H9 (cell line): ENCODE results near the gene TTC33. TPM values are rescaled to one million over a fixed set of nuclear protein-coding genes. Genes with fewer than 3 reads are reported as not detected.

Source experiments
- DNase-seq: peaks from one replicate; pipeline ENCODE4 v3.0.0-alpha.2; 2017
- H2AFZ ChIP-seq: one replicate; pipeline ENCODE4 v1.6.1; 2013; ENCODE audit warnings: mild to moderate bottlenecking, low read length, control low read depth, moderate library complexity
- H2AK5ac ChIP-seq: 2 replicates; pipeline ENCODE4 v1.6.1; 2013; ENCODE audit warnings: low read length, control low read depth, mixed read lengths; ENCODE audit not compliant: insufficient read length
- H2BK120ac ChIP-seq: one replicate; pipeline ENCODE4 v1.6.1; 2013; ENCODE audit warnings: low read depth, mild to moderate bottlenecking, low read length, control low read depth, inconsistent platforms; ENCODE audit not compliant: poor library complexity, severe bottlenecking
- H2BK12ac ChIP-seq: 2 replicates; pipeline ENCODE4 v1.6.1; 2013; ENCODE audit warnings: low read length, control low read depth, mixed read lengths, low read depth; ENCODE audit not compliant: insufficient read length
- H2BK15ac ChIP-seq: 2 replicates; pipeline ENCODE4 v1.6.1; 2013; ENCODE audit warnings: low read depth, low read length, control low read depth
- H2BK20ac ChIP-seq: one replicate; pipeline ENCODE4 v1.6.1; 2013; ENCODE audit warnings: low read depth, mild to moderate bottlenecking, low read length, control low read depth, inconsistent platforms; ENCODE audit not compliant: poor library complexity, severe bottlenecking
- H2BK5ac ChIP-seq: 2 replicates; pipeline ENCODE4 v1.6.1; 2013; ENCODE audit warnings: low read length, control low read depth, mixed read lengths; ENCODE audit not compliant: insufficient read length
- H3K14ac ChIP-seq: 2 replicates; pipeline ENCODE4 v1.6.1; 2013; ENCODE audit warnings: low read length, control low read depth; ENCODE audit not compliant: insufficient read depth
- H3K18ac ChIP-seq: 2 replicates; pipeline ENCODE4 v1.6.1; 2013; ENCODE audit warnings: low read depth, mild to moderate bottlenecking, mixed read lengths, low read length, control low read depth; ENCODE audit not compliant: insufficient read length
- H3K23ac ChIP-seq: 2 replicates; pipeline ENCODE4 v1.6.1; 2013; ENCODE audit warnings: low read length, control low read depth, mixed read lengths, low read depth; ENCODE audit not compliant: insufficient read length
- H3K23me2 ChIP-seq: 2 replicates; pipeline ENCODE4 v1.6.1; 2013; ENCODE audit warnings: low read depth, mild to moderate bottlenecking, mixed read lengths, low read length, control low read depth; ENCODE audit not compliant: insufficient read length, poor library complexity, severe bottlenecking
- H3K27ac ChIP-seq: 2 replicates; pipeline ENCODE4 v1.5.1; 2013; ENCODE audit warnings: low read length, control low read depth, mixed read lengths, low read depth; ENCODE audit not compliant: insufficient read length
- H3K27me3 ChIP-seq: 2 replicates; pipeline ENCODE4 v1.6.1; 2013; ENCODE audit warnings: low read length, control low read depth, inconsistent platforms; ENCODE audit not compliant: insufficient read depth
- H3K4ac ChIP-seq: 2 replicates; pipeline ENCODE4 v1.6.1; 2013; ENCODE audit warnings: low read depth, mild to moderate bottlenecking, control low read depth, inconsistent platforms, low read length, moderate library complexity
- H3K4me1 ChIP-seq: 2 replicates; pipeline ENCODE4 v1.6.1; 2013; ENCODE audit warnings: low read length, control low read depth, inconsistent platforms; ENCODE audit not compliant: insufficient read depth
- H3K4me2 ChIP-seq: 2 replicates; pipeline ENCODE4 v1.6.1; 2013; ENCODE audit warnings: low read length, control low read depth, mixed read lengths; ENCODE audit not compliant: insufficient read length, insufficient read depth
- H3K56ac ChIP-seq: 2 replicates; pipeline ENCODE4 v1.6.1; 2013; ENCODE audit warnings: low read depth, mild to moderate bottlenecking, mixed read lengths, low read length, control low read depth; ENCODE audit not compliant: insufficient read length
- H3K79me1 ChIP-seq: 2 replicates; pipeline ENCODE4 v1.6.1; 2013; ENCODE audit warnings: low read depth, mild to moderate bottlenecking, moderate library complexity, low read length, control low read depth, inconsistent platforms; ENCODE audit not compliant: insufficient read depth, poor library complexity, severe bottlenecking
- H3K79me2 ChIP-seq: 2 replicates; pipeline ENCODE4 v1.6.1; 2013; ENCODE audit warnings: low read length, control low read depth, inconsistent platforms; ENCODE audit not compliant: insufficient read depth
- H3K9ac ChIP-seq: 2 replicates; pipeline ENCODE4 v1.6.1; 2013; ENCODE audit warnings: low read length, control low read depth, mixed read lengths; ENCODE audit not compliant: insufficient read length; ENCODE audit errors: extremely low read depth
- H3K9me3 ChIP-seq: one replicate; pipeline ENCODE4 v1.6.1; 2013; ENCODE audit warnings: low read depth, low read length, inconsistent platforms; ENCODE audit not compliant: control insufficient read depth
- H3T11ph ChIP-seq: one replicate; pipeline ENCODE4 v1.6.1; 2013; ENCODE audit warnings: mild to moderate bottlenecking, low read length, control low read depth, inconsistent platforms
- H4K20me1 ChIP-seq: one replicate; pipeline ENCODE4 v1.6.1; 2013; ENCODE audit not compliant: control insufficient read depth, insufficient read length, insufficient read depth
- H4K5ac ChIP-seq: 2 replicates; pipeline ENCODE4 v1.6.1; 2013; ENCODE audit warnings: low read depth, mild to moderate bottlenecking, mixed read lengths, low read length, control low read depth; ENCODE audit not compliant: insufficient read length
- H4K8ac ChIP-seq: replicated peaks from 2 replicates; pipeline ENCODE4 v1.6.1; 2013; ENCODE audit warnings: low read length, control low read depth, mixed read lengths, low read depth; ENCODE audit not compliant: insufficient read length
- H4K91ac ChIP-seq: 2 replicates; pipeline ENCODE4 v1.6.1; 2013; ENCODE audit warnings: low read depth, mild to moderate bottlenecking, moderate library complexity, mixed read lengths, low read length, control low read depth; ENCODE audit not compliant: insufficient read length
- H3K27ac Mint-ChIP-seq, 3 experiments: 2 replicates in 2 of 3; 3 replicates in 1 of 3; pipeline ENCODE4 v1.8.0; 2020 to 2021; ENCODE audit warnings: mixed read lengths in 3 of 3, mild to moderate bottlenecking in 1 of 3, moderate library complexity in 1 of 3
- H3K27me3 Mint-ChIP-seq: 2 replicates; pipeline ENCODE4 v1.8.0; 2021; ENCODE audit warnings: low read depth, mild to moderate bottlenecking, moderate library complexity, mixed read lengths
- H3K36me3 Mint-ChIP-seq, 3 experiments: 2 replicates in 2 of 3; 3 replicates in 1 of 3; pipeline ENCODE4 v1.8.0; 2020 to 2021; ENCODE audit warnings: low read depth in 3 of 3, mixed read lengths in 3 of 3; ENCODE audit not compliant: insufficient read depth in 1 of 3
- H3K4me1 Mint-ChIP-seq, 2 experiments: 2 replicates each; pipeline ENCODE4 v1.8.0; 2020; ENCODE audit warnings: mixed read lengths in 2 of 2
- H3K4me3 Mint-ChIP-seq, 2 experiments: 2 replicates in 1 of 2; 3 replicates in 1 of 2; pipeline ENCODE4 v1.8.0; 2020 to 2021; ENCODE audit warnings: mild to moderate bottlenecking in 2 of 2, mixed read lengths in 2 of 2, moderate library complexity in 1 of 2
- H3K9me3 Mint-ChIP-seq, 2 experiments: 2 replicates in 1 of 2; 3 replicates in 1 of 2; pipeline ENCODE4 v1.8.0; 2020; ENCODE audit warnings: mild to moderate bottlenecking in 2 of 2, mixed read lengths in 2 of 2, moderate library complexity in 1 of 2
- WGBS: extraction: QIAGEN DNeasy Blood & Tissue Kit; methylation state at CpG from one replicate; pipeline ENCODE4 v1.1.7; 2013; ENCODE audit warnings: missing lambda C conversion rate, low lambda C conversion rate, mixed read lengths; ENCODE audit not compliant: insufficient read length; ENCODE audit errors: extremely low coverage; 5-methylcytosine and 5-hydroxymethylcytosine counted together
- total RNA-seq: library from RNA; stranded (reverse); gene quantifications from 2 replicates; pipeline ENCODE4 v1.2.1, GENCODE V29; 2021
- TF ChIP-seq, protein P1 (sequence below): fragments of 200-600 bp; sonication (generic); conservative IDR thresholded peaks from 3 replicates; pipeline ENCODE4 v1.8.0; 2021; ENCODE audit warnings: antibody characterized with exemption, mild to moderate bottlenecking

Gene TTC33
- total RNA-seq, 1 experiment from 2014 or later = 7.3 TPM

DNA sequence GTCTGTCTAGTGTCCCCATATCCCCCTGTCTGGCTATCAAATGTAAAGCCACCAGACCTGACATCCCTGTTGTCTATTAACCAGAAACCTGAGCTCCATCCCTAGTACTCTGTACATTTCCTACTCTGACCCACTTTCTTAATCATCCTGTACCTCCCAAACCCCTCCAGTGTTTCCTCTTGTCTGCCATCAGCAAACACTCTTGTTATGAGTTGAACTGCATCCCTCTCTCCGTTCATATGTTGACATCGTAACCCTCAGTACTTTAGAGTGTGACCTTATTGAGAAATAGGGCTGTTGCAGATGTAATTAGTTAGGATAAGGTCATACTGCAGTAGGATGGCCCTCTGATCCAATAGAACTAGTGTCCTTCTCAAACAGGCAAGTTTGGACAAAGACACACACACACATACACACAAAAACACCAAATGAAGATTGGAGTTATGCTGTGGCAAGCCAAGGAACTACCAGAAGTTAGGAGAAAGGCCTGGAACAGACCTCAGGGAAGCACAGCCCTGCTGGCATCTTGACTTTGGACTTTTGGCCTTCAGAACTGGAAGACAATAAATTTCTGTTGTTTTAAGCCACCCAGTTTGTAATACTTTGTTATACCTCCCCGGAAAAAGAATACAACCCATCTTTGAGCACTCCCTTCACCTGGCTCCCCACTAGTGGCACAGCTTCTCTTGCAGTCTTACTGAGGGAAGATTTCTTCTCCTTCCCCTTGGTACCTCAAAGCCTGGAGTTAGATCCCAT, 256.1 kb downstream of the TTC33 start:
- no peak overlapping the region for H3K14ac ChIP-seq
- no peak overlapping the region for H2AK5ac ChIP-seq
- no peak overlapping the region for H4K5ac ChIP-seq
- H2AFZ ChIP-seq = no peak overlapping the region
- no peak overlapping the region for H2BK20ac ChIP-seq
- H3T11ph ChIP-seq = no peak overlapping the region
- H2BK5ac ChIP-seq = no peak overlapping the region
- Mint-ChIP-seq H3K27me3 (no peaks in the 10 kb centered on the region), H3K4me3 (no peak overlapping the region), H3K36me3 (no peaks in the 10 kb centered on the region), H3K9me3 (no peaks in the 10 kb centered on the region), H3K27ac (no peak overlapping the region), H3K4me1 (peaks cover 9 to 21% of the 10 kb centered on the region in 2 experiments)
- H2BK12ac ChIP-seq = no peak overlapping the region
- no peaks in the 10 kb centered on the region for H3K27me3 ChIP-seq
- no peak for DNase-seq
- no peak overlapping the region for H3K23ac ChIP-seq
- no peak overlapping the region for H3K18ac ChIP-seq
- no peaks in the 10 kb centered on the region for H3K9me3 ChIP-seq
- no peaks in the 10 kb centered on the region for H3K23me2 ChIP-seq
- H4K8ac ChIP-seq = no peak overlapping the region
- H3K4ac ChIP-seq = no peak overlapping the region
- no CpG with 5 or more reads among the region's 3 CpGs for WGBS
- no peaks in the 10 kb centered on the region for H3K79me1 ChIP-seq
- H3K9ac ChIP-seq = no peak overlapping the region
- no peak overlapping the region for H3K27ac ChIP-seq
- no peaks in the 10 kb centered on the region; the same call in 1 of the 2 replicates for H3K4me1 ChIP-seq
- no peaks in the 10 kb centered on the region for H3K79me2 ChIP-seq
- H4K20me1 ChIP-seq = no peaks in the 10 kb centered on the region
- no peak overlapping the region for H3K56ac ChIP-seq
- H2BK15ac ChIP-seq = no peak overlapping the region
- H4K91ac ChIP-seq = no peak overlapping the region
- TF ChIP-seq, protein P1, sequence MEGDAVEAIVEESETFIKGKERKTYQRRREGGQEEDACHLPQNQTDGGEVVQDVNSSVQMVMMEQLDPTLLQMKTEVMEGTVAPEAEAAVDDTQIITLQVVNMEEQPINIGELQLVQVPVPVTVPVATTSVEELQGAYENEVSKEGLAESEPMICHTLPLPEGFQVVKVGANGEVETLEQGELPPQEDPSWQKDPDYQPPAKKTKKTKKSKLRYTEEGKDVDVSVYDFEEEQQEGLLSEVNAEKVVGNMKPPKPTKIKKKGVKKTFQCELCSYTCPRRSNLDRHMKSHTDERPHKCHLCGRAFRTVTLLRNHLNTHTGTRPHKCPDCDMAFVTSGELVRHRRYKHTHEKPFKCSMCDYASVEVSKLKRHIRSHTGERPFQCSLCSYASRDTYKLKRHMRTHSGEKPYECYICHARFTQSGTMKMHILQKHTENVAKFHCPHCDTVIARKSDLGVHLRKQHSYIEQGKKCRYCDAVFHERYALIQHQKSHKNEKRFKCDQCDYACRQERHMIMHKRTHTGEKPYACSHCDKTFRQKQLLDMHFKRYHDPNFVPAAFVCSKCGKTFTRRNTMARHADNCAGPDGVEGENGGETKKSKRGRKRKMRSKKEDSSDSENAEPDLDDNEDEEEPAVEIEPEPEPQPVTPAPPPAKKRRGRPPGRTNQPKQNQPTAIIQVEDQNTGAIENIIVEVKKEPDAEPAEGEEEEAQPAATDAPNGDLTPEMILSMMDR = no peak
- no peak overlapping the region for H3K4me2 ChIP-seq
- no peak overlapping the region for H2BK120ac ChIP-seq
